HG02678 (cell line): ENCODE results near the gene DOK5.
A peak's percentile ranks its signal among the peaks of the same experiment; 100 is the strongest.

ENCODE experiments used
- ATAC-seq: cut with Tn5 transposase; IDR thresholded peaks from one replicate; pipeline ENCODE4 v1.9.1; 2021; ENCODE audit warnings: mild to moderate bottlenecking, moderate library complexity; ENCODE audit not compliant: unreplicated experiment

DOK5 gene

DNA sequence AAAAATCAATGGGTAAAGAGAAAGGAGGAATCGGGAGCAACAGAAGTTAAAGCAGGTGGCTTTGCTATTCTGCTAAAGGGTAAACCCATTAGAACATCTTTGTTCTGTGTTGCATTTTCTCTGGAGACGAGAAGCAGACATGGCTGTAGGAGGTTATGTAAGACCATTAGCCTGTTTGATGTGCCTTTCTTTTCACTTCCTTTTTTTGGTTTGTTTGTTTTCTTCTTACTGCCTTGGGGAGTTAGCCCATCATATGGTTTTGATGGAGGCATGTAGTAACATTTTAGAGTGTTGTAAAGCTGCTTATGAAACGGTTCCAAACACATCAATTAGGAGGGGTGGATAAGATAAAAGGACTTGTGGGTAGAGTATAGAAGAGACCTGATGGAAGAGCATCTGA is 131.0 kb downstream of the DOK5 start:
- no peak for ATAC-seq

GRCh38 chr20:54608039-54608745 is 132.8 kb downstream of the DOK5 start:
- no peak for ATAC-seq

GRCh38 chr20:54608943-54609342 is 133.6 kb downstream of the DOK5 start:
- no peak for ATAC-seq

DNA sequence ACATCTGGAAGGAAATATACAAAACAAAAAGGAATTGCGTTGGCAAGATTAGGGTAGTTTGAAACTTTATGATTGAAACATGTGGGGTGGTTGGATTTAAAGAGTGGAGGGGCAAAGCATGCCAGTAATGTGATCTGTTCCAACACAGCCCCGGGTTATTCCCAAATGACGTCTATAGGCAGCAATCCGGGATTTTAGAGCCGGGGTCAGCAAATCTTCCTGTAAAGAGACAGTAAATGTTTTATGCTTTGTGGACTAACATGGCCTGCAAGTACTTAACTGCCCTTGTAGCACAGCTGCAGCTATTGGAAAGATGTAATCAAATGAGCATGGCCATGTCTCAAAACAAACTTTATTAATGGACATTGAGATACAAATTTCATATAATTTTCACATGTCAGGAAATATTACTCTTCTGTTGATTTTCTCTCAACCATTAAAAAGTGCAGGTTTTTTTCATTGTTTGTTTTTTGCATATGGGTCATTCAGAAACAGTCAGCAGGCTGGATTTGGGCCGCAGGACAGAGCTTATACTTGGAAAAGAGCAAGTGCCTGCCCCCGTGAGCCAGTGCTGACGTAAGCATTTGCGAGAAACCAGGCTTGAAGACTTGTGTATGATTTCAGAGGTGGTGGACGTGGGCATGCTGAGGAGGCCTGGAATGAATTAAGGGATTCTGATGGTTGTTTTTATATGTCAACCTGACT is 136.5 kb downstream of the DOK5 start:
- no peak for ATAC-seq

DNA sequence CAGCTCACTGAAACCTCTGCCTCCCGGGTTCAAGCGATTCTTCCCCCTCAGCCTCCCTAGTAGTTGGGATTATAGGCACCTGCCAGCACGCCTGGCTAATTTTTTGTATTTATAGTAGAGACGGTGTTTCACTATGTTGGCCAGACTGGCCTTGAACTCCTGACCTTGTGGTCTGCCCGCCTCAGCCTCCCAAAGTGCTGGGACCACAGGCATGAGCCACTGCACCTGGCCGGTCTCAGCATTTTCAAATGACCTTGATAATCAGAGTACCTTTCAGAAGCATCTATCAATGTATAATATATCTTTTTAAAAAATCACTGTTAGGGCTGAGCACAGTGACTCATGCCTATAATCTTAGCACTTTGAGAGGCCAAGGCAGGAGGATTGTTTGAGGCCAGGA is 143.0 kb downstream of the DOK5 start:
- no peak for ATAC-seq

GRCh38 chr20:54619181-54619580 is 143.8 kb downstream of the DOK5 start:
- ATAC-seq, result no peak

DNA sequence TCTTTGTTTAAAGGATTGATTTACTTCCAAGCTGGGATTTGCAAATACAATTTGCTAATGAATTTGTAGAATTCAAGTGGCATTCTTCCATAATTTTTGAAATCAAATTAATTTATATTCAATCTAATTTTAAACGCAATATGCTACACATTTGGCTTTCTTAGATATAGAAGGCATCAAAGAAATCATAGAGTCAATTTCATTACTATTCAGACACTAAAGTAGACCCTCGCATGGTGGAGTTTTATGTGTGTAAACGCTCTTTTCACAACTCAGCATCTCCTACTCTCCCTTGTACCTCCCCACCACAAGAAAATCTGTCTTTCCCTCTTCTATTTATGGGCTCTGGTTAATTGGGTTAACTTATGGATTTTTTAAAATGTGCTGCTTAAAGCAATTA is 144.3 kb downstream of the DOK5 start:
- ATAC-seq, result no peak

GRCh38 chr20:54620611-54621010 is 145.2 kb downstream of the DOK5 start:
- no peak for ATAC-seq

- no peak for ATAC-seq
Observed at GRCh38 chr20:54622333-54623295, 147.2 kb downstream of the DOK5 start.

- no peak for ATAC-seq
Observed at GRCh38 chr20:54623991-54624569, 148.7 kb downstream of the DOK5 start.

DNA sequence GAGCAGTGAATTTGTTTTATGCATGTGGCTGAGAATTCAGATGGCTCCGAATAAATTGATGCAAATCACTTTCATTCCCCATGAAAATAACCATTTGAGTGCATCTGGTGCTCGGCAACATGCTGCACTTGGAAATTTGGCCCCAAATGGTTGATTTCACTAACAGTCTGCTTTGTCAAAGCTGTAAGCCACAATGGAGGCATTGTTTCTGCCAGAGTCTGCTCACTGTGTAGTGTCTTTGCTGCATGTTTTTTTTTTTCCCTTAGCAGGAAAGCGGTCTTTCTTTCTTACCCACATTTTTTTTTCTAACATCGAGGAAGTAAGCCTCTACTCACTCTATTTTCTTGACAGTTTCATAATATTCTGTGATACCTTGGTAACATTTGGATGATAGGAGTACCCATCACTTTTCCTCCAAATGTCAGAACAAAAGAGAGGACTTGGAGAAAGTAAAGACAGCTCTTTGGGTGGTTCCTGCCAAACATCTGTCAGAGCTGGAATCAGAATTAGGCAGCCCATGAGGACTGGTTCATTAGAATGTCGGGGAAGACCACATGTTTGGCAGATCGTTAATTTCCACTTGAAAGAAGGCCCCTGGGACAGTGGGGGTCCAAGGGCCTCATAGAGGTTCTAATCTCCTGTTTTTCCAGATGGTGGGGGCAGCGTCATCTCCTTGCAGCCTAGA is 149.5 kb downstream of the DOK5 start:
- ATAC-seq, result no peak

DNA sequence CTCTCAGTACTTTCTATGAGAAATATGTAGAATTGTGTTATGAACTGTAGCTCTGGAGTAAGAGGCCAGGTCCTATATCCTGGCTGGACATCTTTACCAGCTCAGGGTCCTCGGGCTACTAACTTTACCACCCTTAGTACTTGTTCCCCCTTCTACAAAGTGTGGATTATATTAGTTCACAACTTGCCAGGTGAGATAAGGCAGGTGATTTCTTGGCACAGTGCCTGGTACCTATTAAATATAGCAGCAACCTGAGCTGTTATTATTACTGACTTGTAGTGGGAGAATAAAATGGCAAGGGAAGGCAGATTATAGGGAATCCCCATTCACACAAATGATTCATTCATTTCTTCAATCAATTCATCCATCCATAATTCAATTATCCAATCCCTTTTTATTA is 150.1 kb downstream of the DOK5 start:
- ATAC-seq, result no peak

- ATAC-seq, result no peak
Observed at GRCh38 chr20:54626126-54626525, 150.7 kb downstream of the DOK5 start.

DNA sequence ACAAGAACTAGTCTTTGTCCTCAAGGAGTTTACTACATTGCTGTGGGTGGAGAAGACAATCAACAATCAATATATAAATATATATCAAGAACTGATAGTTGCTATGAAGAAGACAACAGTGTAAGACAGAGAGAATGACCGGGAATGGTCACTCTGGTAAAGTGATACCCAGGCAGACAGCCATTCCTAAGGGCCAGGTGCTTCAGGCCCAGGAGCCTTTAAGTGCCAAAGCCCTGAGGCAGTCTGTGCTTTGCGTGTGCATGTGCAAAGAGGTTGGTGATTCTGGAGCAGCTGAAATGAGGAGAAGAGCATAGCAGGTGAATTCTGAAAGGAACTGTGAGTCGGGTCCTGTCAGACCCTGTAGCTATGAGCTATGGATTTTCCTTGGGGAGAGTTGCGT is 154.2 kb downstream of the DOK5 start:
- ATAC-seq, result no peak

- ATAC-seq, result no peak
Observed at GRCh38 chr20:54630582-54630981, 155.2 kb downstream of the DOK5 start.

DNA sequence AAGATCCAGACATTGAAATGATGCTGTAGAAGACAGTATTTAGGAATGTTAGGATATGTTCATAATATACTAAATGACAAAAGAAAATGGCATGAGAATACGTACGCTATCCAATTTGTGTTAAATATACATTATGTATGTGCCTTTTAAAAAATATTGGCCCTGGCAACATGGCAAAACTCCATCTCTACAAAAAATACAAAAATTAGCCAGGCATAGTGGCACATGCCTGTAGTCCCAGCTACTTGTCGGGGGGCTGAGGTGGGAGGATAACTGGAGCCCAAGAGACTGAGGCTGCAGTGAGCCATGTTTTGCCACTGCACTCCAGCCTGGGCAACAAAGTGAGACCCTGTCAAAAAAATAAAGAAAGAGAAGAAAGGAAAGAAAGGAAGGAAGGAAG is 155.7 kb downstream of the DOK5 start:
- ATAC-seq, result no peak

DNA sequence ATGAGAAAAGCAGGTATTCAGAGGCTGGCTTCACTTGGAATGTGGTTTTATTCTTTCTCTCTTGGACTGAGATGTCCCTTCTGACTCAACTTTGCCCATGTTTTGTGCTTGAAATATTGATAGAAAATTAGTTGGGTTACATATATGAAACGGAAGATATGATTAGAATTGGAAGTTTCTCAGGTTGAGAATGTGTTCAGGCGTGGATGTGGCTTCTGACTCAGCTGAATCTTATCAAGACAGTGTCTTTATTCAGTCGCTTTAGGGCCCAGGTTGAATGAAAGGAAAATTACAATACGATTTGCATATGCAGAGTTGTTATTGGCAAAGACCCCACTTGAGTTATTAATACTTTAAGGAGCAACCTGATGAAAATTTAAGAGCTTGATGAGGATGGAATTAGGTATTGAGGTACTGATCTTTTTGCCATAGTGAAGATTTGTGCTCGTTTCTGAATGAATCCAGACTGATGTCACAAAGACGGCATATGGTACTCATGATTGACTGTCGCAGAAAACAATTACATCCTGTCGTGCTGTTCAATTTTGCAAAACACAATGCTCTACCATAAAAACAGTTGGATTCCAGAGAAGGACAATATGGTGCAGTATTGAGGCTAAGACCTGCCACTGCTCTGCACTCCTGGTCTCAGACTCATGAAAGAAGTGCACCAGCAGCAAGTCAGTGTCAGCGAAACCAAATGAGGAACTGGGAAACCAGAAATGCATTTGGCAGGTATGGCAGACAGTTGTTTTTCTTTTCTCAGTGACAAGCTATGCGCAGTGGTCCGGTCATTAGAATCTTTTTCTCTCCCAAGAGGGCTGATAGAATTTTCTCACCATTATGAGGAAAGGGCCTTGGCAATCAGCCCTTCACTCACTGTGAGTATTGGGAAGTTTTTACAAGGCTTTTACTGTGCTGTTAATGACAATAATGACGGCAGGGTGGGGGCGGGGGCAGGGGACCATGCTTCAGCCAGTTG is 158.3 kb downstream of the DOK5 start:
- ATAC-seq, result peak; percentile 99

GRCh38 chr20:54636575-54636974 is 161.2 kb downstream of the DOK5 start:
- ATAC-seq, result no peak

- ATAC-seq, result no peak
Observed at GRCh38 chr20:54639941-54640340, 164.5 kb downstream of the DOK5 start.
